H1 (cell line): Measurements from ENCODE around the gene UROS.

Experiments used
- CTCF ChIP-seq, 3 experiments: IDR thresholded peaks; 1 replicate in 2 of 3; 2 replicates in 1 of 3; pipeline versions ENCODE4 v1.5.1 to v1.6.1; 2011; ENCODE audit warnings: low read length in 3 of 3, mild to moderate bottlenecking in 3 of 3, inconsistent platforms in 2 of 3, low read depth in 1 of 3, moderate library complexity in 1 of 3; ENCODE audit not compliant: insufficient read depth in 1 of 3; ENCODE audit errors: control extremely low read depth in 1 of 3
- EZH2 ChIP-seq: fragments of 200-600 bp; sonication (generic); IDR thresholded peaks from 2 replicates; pipeline ENCODE4 v1.7.1; 2012; ENCODE audit warnings: low read depth, mild to moderate bottlenecking, moderate library complexity, low read length, inconsistent platforms; ENCODE audit not compliant: severe bottlenecking
- RAD21 ChIP-seq, 2 experiments: IDR thresholded peaks in 1 of 2; conservative IDR thresholded peaks in 1 of 2; 2 replicates each; pipeline ENCODE4 v1.6.1; 2011; ENCODE audit warnings: low read depth in 2 of 2, low read length in 2 of 2, improper control_type of control experiment in 1 of 2, inconsistent platforms in 1 of 2, mild to moderate bottlenecking in 1 of 2, moderate library complexity in 1 of 2
- SIN3A ChIP-seq, 2 experiments: IDR thresholded peaks in 1 of 2; conservative IDR thresholded peaks in 1 of 2; 2 replicates each; pipeline ENCODE4 v1.6.1; 2011 to 2012; ENCODE audit warnings: low read length in 2 of 2, improper control_type of control experiment in 1 of 2, low read depth in 1 of 2, mild to moderate bottlenecking in 1 of 2
- TBP ChIP-seq: IDR thresholded peaks from 2 replicates; pipeline ENCODE4 v1.6.1; 2011; ENCODE audit warnings: low read depth, low read length, improper control_type of control experiment

GRCh38 chr10:125799451-125800182 is 23.4 kb downstream of the UROS start:
- TF ChIP-seq SIN3A (conservative IDR thresholded peaks at IDR 0.05 in 1 of 2, IDR thresholded peaks at IDR 0.05 in 1 of 2; ENCODE audit: low read depth in 1 of 2, low read length in 2 of 2) = no peak
- no peak for TF ChIP-seq EZH2
- no peak for TF ChIP-seq CTCF (IDR thresholded peaks at IDR 0.05; ENCODE audit: control extremely low read depth in 1 of 3, insufficient read depth in 1 of 3, low read depth in 1 of 3, low read length in 3 of 3)
- TF ChIP-seq TBP = no peak
- TF ChIP-seq RAD21 (IDR thresholded peaks at IDR 0.05 in 1 of 2, conservative IDR thresholded peaks at IDR 0.05 in 1 of 2; ENCODE audit: low read depth in 2 of 2, low read length in 2 of 2) = no peak
